ENCODE data around the gene ZNF436.

DNA sequence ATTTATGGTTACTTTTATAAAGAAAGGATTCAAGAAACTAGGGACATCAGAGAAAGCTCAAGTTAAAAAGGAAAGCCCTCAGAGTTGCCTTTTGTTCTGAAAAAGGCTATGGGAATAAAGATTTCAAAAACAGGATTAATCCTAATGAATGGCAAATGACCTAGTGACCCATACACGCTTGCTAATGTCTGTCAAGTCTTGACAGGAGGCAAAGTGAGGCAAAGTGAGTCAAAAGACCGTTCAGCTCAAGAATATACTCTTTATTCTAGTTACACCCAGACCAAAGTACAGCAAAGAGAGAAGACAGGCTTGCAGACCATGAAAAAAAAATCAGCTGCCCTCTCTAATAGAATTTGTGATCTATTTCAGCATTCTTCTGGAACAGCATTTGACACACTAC, 3.5 kb downstream of the ZNF436 start:
- TF ChIP-seq EZH2phosphoT487 (IDR thresholded peaks at IDR 0.05; ENCODE audit: borderline replicate concordance, low read depth) (no peak), TAF1 (IDR thresholded peaks at IDR 0.05; ENCODE audit: borderline replicate concordance, low read depth, low read length) (no peak)
- TF ChIP-seq, protein P1, sequence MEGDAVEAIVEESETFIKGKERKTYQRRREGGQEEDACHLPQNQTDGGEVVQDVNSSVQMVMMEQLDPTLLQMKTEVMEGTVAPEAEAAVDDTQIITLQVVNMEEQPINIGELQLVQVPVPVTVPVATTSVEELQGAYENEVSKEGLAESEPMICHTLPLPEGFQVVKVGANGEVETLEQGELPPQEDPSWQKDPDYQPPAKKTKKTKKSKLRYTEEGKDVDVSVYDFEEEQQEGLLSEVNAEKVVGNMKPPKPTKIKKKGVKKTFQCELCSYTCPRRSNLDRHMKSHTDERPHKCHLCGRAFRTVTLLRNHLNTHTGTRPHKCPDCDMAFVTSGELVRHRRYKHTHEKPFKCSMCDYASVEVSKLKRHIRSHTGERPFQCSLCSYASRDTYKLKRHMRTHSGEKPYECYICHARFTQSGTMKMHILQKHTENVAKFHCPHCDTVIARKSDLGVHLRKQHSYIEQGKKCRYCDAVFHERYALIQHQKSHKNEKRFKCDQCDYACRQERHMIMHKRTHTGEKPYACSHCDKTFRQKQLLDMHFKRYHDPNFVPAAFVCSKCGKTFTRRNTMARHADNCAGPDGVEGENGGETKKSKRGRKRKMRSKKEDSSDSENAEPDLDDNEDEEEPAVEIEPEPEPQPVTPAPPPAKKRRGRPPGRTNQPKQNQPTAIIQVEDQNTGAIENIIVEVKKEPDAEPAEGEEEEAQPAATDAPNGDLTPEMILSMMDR (IDR thresholded peaks at IDR 0.05): no peak
- TF ChIP-seq, protein P2, sequence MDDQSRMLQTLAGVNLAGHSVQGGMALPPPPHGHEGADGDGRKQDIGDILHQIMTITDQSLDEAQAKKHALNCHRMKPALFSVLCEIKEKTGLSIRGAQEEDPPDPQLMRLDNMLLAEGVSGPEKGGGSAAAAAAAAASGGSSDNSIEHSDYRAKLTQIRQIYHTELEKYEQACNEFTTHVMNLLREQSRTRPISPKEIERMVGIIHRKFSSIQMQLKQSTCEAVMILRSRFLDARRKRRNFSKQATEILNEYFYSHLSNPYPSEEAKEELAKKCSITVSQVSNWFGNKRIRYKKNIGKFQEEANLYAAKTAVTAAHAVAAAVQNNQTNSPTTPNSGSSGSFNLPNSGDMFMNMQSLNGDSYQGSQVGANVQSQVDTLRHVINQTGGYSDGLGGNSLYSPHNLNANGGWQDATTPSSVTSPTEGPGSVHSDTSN (IDR thresholded peaks at IDR 0.05): no peak

All from SK-N-SH (cell line).